SH-SY5Y (cell line): ENCODE measurements around the gene PIP5KL1.

Source experiments
- GATA2 ChIP-seq: IDR thresholded peaks from 2 replicates; pipeline ENCODE4 v1.6.1; 2011; ENCODE audit warnings: mild to moderate bottlenecking, low read depth, low read length
- GATA3 ChIP-seq: IDR thresholded peaks from 2 replicates; pipeline ENCODE4 v1.6.1; 2011; ENCODE audit warnings: low read depth, mild to moderate bottlenecking, low read length, moderate library complexity

Gene PIP5KL1

DNA sequence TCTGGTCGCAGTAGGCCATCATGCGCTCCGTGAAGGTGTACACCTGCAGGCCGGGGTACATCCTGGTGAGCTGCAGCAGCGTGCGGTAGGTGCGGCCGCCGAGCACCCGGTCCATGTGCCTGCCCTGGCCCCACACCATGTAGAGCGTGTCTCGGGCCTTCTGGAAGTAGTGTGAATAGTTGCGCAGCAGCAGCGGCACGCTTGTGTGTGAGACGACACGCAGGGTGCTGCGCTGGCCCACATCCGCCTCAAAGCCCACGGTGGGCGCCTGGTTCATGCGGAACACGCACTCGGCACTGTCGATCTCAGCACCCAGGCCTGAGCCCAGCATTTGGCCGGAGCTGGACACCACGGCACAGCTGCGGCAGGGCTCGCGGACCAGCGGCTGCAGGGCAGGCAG, 18.3 kb downstream of the PIP5KL1 start:
- TF ChIP-seq GATA3 (no peak), GATA2 (no peak)

DNA sequence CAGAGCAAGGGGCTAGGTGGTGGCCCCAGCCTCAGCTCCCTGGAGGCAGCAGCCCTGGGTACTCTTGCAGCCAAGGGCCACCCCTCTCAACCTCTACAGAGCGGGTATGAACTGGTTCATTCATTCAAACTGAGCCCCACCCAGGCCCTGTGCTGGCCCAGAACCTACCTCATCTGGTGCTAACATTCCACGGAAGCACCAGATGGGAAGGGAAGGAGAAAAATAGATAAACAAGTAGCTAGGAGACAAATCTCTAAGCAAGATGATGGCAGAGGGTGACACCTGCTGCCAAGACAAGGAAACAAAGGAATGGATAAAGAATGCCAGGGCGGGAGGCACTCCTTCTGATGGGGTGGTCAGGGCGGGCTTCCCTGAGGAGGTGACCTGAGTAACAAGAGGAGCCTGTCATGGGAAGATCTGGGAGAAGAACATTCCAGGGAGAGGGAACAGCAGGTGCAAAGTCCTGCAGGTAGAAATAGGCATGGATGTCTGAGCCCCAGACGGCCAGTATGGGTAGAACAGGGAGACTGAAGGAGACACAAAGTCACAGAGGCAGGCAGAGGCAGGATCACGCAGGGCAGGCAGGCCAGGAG, 19.9 kb downstream of the PIP5KL1 start:
- TF ChIP-seq GATA3 (no peak), GATA2 (no peak)

DNA sequence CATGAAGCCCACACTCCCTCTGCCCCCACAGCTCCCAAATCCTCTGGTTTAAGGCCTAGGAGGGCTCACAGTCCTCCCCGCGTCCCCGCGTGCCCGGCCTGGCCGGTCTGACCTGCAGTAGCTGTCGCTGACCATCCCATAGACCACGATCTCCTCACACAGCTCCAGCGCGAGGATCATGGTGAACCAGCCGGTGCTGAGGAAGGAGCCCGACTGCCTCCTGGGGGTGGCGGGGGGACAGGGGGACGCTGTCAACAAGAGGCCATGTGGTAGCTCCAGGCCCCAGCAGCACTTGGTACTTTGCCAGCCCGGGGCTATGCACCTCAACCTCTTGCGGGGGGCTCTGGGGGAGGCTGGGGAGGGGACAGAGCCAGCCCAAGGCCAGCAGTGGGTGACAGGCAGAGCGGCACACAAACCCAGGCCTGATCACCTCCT, 20.7 kb downstream of the PIP5KL1 start:
- no peak for TF ChIP-seq GATA2
- no peak for TF ChIP-seq GATA3

DNA sequence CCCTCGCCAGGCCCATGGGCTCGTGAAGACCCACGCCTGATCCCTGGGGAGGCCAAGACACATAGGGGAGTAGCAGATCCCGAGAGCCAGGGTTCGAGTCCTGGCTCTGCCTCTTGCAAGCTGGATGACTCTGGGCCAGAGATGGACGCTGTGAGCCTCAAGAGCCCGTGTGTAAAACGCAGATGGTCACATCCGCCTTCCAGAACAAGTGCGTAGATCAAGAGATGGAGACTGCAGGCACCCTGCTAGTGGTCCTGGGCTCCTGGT, 22.0 kb downstream of the PIP5KL1 start:
- TF ChIP-seq GATA3: no peak

DNA sequence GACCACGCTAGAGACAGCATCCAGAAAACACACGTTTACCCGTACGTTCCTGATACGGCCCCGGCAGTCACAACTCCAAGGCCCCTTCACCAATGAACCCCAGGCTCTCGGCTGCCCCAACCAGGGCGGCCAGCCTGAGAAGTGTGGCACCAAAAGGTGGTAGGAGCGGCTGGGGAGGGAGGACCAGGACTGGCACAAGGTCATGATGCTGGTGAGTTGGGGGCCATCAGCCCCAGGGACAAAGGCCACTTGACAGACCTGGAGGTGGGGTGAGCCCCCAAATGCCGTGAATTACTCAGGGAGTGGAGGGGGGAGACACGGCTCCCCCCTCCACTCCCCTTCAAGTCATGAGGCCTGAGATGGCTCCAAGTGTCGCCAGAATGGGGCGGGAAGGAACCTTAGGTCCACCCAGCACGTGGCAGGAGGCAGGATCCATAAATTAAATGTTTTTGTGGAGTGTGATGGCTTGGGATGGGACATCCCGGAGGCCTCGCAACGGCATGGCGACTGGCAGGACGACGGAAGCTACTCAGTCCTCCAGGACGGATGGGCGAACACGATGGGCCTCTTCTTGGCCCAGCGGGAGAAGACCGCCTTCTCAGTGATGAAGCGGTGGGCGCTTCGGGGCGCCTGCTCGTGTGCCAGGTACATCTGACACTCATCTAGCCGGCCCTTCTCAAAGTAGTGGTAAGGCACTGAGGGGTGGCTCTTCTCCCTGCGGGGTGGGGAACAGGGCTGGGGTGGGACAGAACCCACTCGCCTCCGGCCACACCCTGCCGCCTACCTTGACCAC, 22.5 kb downstream of the PIP5KL1 start:
- TF ChIP-seq GATA2: no peak
- TF ChIP-seq GATA3: no peak

DNA sequence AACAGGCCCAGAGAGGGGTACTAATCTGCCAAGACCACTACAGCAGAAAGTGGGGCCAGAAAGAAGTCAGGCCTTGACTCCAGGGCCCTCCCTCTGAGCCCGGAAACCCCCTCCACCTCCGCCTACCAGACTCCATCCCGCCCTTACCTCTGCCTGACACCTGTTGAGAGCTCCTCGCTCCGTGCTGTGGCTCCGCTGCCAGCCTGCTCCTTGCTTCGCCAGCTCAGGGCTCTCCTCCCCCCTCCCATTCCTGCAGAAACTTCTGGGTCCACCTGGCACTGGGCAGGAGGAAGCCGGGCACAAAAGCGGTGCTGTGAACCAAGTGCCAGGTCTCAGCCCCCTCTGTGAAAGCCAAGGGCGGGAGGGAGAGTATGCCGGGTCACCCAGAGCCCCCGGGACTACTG, 24.8 kb downstream of the PIP5KL1 start:
- TF ChIP-seq GATA2 (no peak), GATA3 (no peak)

DNA sequence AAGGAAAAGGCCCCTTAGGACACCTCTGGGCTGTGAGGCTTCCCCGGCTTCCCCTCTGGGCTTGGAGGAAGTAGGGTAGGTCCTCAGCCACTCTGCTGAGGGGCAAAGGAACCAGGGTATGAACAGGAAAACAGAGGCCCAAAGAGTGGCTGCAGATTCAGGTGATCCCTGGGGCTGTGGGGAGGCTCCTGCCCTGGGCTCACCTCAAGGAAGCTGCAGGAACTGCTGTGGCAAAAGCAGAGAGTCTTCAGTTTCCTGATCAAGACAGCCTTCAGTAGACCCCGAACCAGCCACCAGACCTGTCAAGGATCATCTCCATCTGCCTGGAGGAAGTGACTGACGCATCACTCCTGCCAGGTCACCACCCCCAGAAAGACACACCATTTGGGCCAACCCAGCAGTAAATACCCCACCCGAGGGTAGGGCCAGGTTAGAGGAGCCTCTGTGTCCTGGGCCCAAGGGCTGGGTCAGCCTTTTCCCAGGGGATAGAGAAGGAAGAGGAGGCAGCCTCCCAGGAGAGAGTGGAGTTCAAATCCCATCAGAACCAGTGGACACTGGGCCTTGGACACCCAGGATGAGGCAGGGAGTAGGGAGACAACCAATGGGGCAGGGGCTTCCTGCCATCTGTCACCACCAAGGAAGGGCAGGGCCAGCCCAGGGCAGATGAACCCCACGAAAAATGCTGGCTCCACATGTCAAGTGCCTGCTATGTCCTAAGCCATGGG, 25.4 kb downstream of the PIP5KL1 start:
- TF ChIP-seq GATA3 (no peak), GATA2 (no peak)

DNA sequence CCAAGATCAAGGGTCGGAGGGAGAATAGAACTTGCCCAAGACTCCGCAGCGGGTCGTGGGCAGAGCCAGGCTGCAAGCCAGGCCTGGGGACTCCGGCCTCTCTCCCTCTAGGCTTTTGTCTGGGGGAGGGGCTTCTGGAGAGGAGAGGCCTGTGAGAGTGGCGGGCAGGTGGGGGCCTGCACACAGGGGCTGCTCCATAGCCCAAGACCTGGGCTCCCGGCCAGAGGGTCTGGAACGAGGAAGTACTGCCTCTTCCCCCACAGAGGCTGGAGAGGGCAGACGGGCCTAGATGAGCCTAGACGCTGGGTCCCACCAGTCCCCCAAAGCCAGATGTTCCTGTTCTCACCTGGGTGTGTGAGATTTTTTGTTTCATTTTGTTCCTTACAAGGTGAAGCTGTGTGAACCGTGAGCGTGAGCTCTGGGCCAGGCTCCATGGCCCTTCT, 26.0 kb downstream of the PIP5KL1 start:
- no peak for TF ChIP-seq GATA3
- TF ChIP-seq GATA2: no peak

DNA sequence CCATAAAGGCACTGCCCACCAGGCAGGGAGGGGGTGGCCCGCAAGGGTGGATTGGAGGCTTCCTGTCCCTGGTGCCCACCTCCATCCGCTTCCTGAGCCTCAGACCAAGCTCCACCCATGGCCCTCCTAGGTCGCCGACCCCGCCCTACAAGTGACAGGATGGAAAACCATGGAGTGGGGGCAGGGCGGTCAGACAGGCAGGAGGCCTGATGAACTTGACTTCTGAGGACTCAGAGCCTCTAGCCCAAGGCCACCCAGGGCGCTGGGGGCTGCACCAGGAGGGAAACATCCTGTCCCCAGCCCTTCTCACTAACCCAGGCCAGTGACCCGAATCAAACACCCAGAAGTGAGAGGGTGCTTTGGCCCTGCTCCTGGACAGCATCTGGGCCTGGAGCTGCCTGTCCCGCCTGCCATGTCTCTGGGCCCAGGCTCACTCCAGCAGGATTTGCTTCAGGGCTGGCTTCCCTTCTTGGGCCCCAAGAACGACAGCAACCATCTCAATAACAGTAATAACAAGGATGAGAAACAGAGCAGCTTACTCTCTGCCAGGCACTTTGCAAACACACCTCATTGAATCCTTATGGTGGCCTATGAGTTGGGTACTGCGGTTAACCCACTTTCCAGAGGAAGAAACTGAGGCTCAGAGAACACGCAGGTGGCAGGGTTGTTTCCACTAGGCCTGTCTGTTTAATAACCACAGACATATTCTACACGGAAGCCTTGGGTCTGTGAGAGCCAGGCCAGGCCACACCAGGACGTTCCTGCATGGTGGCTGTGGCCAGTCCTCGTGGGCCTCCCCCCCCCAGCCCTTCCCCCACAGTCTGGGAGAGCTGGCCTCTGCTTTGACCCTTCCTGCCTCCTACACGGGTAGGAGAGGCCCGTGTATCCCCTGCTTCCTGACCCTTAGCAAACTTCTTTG, 26.8 kb downstream of the PIP5KL1 start:
- TF ChIP-seq GATA3 (no peak), GATA2 (no peak)

DNA sequence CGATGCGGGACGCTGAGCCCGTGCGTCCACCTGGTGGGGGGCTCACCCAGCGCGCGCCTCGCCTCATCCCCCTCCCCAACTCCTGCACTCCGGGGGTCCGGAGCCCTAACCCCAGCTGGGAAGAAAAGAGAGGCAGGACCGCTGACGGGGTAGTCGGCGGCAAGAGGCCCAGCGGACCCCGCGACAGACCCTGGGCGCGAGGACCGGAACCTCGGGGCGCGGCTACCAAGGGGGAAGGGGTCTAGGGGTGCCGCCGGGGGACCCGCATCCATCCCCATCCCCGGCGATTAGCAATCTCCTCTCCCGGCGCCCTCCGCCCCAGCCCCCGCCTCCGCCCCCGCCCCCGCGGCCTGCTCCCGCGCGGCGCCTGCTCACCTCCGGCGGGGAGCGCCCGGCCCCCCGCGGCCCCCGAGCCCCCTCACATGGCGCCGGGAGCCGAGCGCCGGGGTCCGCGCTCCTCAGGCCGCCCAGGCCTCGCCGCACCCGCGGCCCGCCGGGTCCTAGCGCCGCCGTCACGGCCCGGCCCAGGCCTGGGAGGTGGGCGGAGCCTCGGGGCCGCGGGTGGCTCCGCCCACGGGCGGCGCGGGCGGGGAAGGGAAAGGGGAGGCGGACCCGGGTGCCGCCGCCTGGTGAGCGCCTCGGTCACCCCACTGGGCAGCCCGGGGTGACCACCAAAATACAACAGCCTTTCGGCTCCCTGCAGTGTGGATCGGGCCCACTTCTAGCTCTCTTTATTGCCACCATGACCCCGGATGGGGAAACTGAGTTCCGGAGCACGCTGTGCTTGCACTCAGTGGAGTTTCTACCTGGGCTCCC, 31.2 kb downstream of the PIP5KL1 start, which contains the start of gene ST6GALNAC6:
ST6GALNAC6 (minus strand) TSS at position 476 of the 816 bp plus-strand sequence. CDS start 1,622 bp downstream, outside the sequence.
- TF ChIP-seq GATA3 (no peak), GATA2 (no peak)

DNA sequence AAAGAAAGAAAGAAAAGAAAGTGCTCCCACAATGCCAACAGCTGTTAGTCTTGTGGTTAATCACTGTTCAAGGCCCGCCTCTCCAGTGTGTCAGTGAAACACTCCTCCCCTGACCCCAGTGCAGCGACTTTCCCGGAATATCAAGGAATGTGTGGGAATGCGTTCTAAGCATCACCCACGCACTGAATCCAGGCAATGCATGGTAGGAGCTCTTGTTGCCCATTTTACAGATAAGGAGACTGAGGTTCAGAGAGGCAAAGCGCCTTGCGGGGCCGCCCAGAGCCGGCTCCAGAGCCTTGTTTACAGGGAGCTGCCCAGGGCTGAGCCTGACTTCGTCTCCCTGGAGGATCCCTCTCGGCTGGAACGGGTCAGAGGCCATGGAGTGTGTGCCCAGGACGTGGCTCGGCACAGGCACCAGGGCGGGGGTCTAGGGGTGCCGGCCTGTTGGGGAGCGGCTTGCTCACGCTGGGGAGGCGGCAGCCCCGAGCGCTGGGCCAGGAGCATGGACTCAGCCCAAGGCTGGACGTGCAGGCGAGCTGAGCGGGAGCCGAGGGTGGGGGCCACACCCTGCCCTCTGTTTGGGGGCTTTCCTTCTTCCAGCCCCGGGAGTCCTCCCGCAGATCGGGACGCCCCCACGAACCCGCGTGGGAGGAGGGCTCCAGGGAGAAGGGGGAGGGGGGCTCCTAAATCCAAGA, 32.0 kb downstream of the PIP5KL1 start:
- TF ChIP-seq GATA3 (no peak), GATA2 (no peak)

DNA sequence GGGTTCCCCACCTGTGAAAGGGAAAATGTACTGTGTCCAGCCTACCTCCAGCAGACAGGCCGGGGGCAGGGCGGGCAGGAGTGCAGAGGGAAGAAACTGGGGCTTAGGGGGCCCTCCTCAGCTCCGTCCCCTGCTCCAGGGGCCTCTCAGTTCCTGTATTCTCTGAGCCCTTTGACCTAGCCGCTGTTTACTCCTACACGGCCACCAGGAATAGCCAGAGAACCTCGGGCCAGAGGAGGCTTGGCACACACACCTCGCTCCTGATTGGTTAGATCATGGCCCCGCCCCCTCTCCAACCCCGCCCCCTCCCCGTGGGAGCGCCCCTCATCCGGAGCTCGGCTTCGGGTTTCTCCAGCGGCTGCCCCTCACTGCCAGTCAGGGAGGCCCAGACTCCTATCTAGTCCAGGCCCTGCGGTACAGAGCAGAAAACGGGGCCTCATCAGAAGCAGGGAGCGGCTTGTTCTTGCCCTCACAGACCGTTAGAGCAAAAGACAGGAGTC, 33.3 kb downstream of the PIP5KL1 start:
- TF ChIP-seq GATA2: no peak
